Measurements from ENCODE around the gene OSBPL8.

Gene OSBPL8

DNA sequence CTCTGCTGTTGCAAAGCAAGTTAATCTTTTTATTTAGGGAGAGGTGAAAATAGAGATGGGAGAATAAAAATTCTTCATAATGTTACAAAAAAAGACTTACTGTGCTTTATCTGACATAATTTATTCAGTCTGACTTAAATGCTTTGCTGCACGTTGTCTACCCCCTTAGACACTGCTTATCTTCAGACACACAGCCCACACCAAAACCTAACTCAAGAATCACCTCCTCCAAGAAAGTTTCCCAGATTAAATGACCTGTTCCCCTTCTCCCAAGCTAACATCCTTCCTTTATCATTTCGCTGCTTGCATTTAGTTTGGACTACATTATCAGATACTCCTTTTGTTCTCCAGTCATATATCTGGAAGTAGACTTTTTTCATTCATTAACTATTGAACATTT, 3.8 kb downstream of the OSBPL8 start:
- DNase-seq = no peak

DNA sequence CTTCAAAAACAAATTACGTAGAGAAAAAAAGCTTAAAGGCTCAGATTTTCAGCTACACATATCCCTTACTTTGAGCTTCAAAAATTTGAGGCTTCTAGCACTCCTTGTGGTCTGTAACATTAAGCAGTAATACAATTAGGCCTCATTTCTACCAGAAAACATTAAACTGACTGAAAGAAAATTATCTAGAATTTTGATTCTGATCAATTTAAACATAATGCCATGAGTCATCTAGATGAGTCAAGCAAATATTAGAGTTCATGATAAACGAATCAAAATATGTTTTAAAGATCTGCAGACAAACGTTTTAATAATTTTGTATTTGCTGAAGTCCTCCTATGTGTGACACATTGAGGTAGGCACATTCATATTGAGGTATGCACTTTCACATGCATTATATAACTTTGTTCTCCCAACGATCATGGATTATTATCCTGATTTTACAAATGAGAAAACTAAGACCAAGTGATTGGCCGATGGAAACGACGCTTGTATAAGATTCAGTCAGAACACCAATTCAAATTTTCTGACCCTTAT, 4.3 kb downstream of the OSBPL8 start:
- no peak for DNase-seq

DNA sequence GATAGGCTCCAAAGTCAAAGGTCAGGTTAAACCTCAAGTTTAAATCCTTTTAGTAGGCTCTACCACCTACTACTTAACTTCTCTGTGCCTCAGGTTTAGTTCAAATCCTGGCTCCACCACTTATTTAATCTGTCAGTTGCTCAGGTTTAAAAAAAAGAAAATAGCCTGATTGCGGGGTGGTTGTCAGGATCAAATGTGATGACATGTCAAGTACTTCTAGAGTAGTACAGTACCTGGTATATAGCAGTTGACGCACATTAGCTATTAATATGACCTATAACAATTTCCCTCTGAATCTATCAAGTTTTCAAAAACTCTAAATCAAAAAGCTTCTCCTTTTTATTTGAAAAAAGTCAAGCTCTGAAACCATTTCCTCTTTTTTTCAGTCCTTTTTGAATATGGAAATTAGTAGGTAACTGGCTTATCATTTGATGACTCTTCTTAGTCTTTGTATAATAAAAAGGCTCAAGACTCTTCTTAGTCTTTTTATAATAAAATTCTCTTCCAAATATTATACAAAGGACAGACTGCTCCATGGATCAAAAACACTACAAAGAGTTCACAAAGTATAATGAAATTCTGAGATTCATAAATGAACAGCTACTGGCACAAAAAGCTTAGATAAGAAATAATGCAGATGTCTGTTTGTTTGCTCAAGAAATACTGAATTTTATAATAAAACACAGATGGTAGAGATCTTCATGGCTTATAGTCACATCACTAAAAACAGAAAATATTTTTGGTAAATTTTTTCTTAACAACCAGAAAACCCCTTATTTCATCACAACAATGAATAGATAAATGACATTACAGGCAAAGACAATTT, 5.0 kb downstream of the OSBPL8 start:
- DNase-seq = no peak

DNA sequence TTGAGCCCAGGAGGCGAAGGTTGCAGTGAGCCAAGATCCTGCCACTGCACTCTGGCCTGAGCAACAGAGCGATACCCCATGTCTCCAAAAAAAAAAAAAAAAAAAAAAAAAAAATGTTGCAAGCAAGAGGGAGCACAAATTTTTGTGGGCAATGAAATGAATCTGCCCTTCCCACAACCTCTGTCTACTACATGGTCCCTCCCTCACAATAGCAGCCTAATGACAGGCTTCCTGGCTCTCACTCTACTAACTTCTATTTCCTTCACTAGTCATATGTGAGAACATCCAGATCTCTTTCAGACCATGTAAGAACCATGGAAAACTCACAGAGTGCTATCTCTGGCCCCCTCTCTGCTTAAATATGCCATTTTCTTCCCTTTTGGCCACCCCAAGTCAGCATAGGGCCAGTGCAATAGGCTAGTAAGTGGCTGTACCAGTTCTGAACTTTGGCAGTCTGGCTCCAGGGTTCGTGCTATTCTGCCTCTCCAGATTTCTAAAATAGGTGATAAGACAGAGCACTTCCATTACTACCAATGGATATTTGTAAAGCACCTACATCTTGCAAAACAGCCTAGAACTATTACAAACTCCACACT, 7.1 kb downstream of the OSBPL8 start:
- no peak for DNase-seq

DNA sequence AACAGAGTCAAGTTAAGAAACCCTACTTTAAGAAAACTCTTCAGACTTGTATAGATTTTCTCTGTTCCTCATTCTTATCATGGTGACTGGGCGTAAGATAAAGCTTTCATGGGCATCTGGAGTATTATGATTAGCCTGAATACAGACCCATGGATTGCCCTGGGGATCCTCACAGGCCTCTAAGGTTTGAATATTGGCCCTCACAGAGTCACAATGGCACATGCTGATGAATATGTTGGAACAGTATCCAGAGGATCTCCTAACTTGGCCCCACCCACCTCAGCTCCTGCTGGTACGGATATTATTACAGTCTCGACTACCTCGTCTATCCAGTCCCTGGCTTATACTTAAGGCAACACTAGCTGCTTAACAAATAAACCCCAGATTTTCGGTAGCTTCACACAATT, 8.1 kb downstream of the OSBPL8 start:
- DNase-seq = no peak

DNA sequence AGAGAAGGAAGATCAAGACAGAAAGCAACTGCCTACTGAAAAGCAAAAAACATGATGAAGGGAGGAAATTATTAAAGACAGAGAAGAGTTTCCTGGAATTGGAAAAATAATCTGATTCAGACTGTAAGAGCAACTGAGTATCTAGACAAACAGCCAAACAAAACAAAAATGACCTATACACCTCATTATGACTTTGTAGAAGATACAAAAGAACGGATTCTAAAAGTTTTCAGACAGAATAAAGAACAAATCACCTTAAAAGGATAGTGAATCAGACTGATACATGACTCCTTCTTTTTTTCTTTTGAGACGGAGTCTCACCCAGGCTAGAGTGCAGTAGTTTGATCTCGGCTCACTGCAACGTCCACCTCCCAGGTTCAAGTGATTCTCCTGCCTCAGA, 10.4 kb downstream of the OSBPL8 start:
- no peak for DNase-seq

DNA sequence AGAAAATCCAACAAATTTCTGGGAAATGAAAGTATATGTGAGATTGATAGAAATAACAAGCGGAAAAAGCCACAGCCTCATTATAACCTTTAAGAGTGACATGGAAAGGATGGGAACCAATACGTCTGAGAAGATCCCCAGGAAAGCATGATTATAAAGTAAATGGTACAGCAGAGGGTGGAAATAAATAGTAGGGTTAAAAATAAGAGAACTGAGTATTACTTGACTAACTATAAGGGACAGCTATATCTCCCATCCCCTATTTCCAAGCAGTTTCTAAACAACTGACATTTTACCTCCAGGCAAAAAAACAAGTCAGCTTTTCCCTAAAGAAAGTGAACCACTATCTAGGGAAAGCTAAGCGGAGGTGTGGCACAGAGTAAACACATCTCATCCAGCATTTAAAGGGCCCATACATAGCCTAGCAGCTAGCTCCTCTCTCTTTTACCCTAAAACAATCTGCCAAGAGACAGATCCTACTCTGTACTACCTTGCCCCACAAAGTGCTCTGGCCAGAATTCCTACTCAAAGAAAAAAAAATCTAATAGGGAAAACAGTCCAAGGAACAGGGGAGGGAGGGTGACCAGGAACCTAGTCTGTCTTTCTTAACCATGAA, 11.2 kb downstream of the OSBPL8 start:
- DNase-seq = no peak

DNA sequence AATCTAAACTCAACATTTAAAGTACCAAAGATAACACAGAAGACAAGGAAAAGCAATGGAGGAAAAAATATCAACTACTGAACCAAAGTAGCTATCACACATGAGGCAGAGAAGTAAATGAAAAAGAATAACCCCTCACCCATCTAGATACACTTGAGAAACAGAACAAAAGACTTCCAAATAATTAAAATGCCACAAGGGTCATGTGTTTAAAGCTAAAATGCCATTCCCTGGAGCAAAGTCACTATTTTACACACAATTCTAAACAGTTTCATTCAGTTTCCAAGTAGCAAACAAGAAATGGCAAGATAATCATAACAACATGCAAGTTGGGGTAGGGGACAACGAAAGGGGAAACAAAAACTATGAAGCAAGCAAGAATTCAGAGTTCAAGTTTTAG, 12.0 kb downstream of the OSBPL8 start:
- DNase-seq = no peak

DNA sequence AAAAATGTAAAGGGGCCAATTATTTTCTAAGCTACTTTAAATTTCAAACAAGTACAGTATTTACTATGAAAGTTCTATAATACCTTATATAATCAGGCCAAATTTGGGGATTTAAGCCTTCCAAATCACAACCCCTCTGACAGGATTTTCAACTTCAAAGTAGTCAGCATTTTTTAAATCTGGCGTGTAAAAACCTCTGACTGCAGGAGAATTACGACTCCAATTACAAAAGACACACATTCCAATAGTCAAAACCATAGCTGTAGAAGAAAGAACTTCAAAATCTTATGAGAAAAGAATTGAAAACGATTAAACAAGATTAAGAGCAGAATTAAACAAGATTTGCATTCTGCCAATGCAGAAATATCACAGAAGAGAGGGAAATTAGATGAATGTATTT, 12.7 kb downstream of the OSBPL8 start:
- DNase-seq = no peak

DNA sequence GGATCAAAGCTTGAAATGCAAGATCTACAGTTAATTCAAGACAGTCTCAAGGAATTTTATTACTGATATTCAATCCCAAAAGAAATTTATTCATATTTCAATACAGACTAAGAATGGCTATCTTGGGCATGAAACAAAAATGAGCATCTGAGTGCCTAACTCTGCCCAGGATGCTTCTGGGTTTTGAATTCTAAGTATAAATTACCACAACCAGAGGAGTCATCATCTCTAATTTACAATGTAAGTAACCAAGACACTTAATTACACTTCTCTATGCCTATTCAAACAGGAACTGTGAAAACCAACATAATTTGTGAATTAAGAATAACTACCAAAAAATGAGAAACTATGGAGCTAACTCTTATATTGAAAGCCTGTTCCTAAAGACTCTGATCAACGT, 14.1 kb downstream of the OSBPL8 start:
- DNase-seq = peak; percentile 22

DNA sequence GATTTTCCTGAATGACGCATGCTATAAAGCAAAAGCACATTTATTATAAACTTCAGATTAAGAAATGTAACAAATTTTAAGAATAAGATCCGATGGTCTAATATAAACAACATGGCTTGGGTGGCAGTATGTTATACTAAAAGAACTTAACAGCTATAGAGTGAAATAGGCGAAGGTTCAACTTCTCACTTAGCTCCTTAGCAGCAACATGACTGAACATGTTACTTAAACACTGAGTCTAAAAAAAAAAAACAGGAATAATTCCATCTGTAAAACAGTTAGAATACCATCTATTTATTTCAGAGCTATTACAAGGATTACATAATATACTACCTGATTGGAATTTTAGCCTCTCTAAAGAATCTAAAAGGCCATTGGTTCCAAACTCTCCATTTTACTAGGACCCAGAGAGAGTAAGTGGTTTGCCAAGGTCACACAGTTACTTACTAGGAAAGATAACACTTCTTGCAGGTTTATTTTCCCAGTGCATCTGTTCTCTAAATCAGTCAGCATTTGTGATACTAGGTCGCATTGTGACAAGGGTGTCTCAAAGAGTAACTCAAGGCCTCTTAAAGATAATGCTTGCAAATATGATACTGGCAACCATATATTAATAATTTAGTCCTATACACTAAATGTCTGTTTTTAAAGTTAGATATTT, 14.8 kb downstream of the OSBPL8 start:
- peak; percentile 51 for DNase-seq

DNA sequence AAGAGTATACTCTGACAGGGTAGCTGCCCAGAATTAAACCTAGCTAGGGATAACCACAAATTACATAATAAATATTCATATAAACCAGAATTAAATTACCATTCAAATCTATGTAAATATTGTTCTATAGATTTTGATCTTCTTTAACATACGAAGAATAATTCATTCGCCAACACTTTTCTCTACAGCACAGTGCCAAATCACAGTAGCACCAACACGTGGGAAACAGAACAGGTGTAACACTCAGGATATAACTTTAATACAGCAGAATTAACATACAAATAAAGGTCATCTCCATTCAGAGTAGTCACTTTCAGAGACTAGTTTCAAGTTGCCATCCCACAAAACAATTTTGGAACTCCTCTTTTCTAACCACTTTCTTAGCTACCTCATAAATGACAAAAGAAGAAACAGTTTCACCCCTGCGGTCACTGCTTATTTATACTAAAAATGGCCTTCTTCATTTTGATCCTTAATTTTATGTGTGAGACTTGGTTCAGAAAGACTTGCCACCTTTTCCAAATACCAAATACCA, 15.7 kb downstream of the OSBPL8 start:
- no peak for DNase-seq

DNA sequence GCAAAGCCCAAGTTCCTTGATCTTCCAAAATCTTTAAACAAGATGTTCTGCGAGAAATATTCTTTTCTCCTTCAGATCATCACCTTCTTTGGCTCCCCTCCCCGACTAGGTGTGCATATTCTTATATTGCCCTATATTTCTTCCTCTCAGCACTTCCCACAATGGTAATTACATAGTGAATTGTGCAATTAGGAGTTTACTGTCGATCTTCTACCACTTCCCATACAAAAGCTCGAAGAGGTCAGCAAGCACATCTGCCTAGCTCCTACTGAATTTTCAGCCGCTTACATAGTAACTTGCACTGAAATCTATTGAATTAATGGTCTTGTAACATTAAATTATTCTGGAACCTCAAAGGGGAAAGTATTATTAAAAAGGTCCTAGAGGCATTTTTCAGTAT, 16.7 kb downstream of the OSBPL8 start:
- DNase-seq = no peak

DNA sequence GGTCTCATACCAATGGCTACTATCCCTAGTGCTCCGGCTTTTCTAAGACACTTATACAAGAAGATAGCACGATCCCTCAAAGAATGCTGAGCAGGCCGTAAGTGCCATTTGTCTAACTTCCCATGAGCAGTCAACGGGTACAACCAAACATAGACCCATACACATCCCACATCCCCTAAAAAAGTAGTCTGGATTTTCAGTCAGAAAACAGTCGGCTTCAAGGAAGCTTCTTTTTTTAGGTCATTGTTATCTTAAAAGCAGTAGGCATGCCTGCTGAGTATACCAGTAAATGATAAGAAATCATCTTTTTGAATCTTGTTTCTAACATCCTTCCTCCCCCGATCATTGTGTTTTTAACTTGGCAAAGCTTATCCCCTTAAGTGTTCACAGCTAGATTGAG, 19.8 kb downstream of the OSBPL8 start:
- no peak for DNase-seq

DNA sequence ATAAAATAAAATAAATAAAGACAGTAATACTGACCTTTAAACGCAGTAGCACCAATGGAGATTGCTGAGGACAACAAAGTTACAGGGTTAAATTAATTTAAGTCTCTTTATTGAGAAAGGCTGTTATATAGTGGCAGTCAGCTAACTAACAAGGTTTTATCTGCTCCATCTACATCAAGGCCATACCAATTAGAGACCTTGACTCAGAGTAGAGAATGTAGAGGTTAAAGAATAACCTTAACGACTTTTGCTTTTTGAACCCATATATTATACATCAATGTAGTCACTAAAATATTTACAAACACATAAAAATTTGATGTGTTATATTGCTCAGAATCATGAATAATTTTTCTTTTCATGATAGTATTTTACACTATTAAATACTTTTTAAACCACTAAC, 21.6 kb downstream of the OSBPL8 start:
- no peak for DNase-seq

DNA sequence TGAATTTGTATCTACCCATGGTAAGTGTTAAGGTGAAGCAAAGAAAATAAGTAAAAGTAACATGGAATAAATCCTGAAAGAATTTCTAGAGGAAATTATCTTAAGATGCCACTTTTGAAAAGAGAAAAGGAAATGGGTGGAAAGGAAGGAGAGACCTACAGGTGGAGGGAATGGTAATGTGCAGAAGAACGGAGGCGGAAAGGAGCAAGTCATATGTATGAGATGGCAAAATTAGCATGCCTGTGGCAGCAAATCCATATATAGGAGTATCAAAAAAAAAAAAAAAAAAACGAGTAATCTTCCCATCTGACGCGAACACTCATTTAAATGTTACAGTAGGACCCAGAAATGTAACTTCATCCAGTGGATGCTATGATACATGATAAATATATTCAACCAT, 23.0 kb downstream of the OSBPL8 start:
- no peak for DNase-seq

DNA sequence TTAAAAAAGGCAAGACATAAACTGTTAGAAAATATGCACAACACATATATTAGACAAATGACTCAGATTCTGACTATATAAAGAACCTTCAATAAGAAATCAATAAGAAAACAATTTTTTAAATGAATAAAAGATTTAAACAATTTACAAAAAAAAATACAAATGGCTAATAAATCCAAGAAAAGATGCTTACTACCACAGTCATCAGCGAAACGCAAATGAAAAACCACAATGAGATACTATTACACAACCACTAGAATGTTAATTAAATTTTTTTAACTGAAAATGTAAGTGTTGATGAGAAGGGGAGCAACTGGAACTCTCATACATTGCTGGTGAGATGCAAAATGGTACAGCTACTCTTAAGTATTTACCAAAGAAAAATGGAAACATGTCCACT, 24.4 kb downstream of the OSBPL8 start:
- DNase-seq = no peak

DNA sequence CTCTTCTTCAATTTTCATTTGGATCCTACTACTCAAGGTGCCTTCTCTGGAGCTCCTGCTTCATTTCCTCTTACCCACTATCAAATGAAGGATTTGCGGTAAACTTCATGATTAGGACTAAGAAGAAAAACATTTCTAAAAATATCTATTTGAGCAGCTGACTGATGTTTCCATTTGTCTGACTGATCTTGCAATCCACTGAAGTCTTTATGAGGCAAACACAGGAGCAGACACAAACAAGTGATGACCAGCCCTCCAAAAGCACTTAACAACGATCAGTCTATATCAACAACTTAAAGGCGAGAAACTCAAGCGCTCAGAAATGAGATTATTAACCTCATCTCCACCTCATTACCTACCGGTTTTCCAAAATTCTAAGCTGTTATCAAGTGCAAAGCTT, 26.2 kb downstream of the OSBPL8 start:
- DNase-seq = no peak

DNA sequence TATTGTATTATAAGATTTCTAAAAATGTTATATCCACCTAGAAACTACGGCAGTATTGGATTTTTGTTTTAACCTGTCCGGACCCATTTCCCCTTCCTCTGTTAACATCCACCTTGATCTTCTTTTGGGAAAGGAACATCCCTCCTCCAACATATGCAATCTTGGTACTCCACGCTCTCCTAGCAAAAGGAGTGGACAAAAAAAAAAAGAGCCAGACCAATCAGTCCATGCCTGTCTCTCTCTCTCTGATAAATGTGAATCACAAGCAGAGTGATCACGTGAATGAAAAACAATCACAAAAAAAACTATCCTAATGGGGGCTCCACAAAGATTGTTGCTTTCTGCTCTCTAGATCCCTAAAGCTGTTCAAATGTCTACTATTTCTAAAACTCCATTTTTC, 27.1 kb downstream of the OSBPL8 start:
- DNase-seq = no peak

DNA sequence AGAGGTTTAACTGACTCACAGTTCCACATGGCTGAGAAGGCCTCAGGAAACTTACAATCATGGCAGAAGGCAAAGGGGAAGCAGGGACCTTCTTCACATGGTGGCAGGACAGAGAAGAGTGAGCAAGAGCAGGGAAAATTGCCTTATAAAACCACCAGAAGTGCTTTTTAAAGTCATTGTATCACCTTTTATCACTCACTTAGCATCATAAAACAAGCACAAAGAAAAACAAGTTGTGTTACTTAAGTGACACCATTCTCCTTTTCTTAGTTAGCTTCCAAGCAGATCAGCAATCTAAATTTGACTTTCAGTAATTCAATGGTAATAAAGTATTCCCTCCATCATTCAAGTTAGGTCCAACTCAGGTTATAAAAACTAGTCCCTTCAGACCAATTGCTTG, 28.5 kb downstream of the OSBPL8 start:
- no peak for DNase-seq

DNA sequence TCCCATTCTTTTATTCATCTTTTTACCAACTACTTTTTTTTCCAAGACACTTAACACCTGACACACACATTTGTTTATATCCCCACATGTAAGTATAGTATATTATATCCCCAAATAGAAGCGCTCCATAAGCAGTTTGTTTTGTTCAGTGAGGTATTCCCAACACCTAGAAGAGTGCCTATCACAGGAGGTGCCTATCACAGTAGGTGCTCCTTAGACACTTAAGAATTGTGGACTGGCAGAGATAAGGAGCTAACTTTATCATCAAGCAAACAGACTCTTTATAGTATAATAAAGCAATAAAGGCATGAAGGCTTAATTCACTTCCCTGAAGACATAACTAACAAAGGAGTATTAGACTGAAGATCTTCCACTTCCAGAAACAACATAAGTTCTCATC, 29.1 kb downstream of the OSBPL8 start:
- no peak for DNase-seq

DNA sequence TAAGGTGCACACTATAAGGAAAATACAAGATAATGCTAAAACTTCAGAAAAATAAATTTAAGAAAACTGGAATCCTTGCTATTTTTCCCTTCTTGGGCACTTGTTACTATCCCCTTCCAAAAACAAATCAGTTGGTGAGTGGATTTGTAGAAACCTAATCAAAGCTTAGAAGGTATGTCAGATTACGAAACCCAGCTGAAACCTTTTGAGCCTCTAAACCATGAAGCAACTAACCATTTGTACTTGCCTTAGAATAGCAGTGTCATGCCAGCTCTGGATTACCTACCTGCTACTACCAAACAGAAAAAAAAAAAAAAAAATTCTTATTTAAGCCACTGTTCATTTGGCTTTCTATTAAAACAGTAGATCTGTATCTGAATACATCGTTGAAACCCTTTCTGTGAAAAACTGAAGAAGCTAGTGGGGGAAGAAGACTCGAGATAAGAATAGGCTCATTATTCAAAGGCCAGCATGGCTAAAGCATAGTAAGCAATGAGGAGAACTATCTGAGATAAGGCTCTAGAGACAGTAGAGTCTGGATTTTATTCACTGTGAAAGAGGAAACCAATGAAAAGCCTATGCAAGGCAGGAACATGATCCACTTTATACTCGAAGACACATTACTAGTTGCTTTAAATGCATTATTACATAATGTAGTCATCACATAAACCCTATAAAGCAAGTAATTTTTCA, 30.2 kb downstream of the OSBPL8 start:
- DNase-seq = no peak

DNA sequence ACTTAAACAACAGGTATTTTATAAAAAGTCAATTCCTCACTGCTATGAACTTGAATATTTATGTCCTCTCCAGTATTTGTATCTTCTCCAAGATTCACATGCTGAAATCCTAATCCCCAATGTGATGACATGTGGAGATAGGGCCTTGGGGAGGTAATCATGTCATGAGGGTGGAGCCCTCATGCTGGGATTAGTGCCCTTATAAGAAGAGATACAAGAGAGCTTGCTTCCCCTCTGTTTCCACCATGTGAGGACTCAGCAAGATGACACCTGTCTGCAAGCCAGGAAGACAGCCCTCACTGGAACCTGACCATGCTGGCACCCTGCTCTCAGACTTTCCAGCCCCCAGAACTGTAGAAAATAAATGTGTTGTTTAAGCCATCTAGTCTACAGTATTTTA, 36.2 kb downstream of the OSBPL8 start:
- no peak for DNase-seq
